NCI-H187 (cell line): Measurements from ENCODE around the gene OST4.
"Not testable (repeated sequence)": the region's sequence is repeated elsewhere in the genome, so short reads cannot be mapped to it uniquely, and the experiment has no call there.

ENCODE experiments used
- DNase-seq, 2 experiments: peaks; one replicate each; lab custom pipeline; 2025; lab: John Stamatoyannopoulos, UW

The OST4 gene

DNA sequence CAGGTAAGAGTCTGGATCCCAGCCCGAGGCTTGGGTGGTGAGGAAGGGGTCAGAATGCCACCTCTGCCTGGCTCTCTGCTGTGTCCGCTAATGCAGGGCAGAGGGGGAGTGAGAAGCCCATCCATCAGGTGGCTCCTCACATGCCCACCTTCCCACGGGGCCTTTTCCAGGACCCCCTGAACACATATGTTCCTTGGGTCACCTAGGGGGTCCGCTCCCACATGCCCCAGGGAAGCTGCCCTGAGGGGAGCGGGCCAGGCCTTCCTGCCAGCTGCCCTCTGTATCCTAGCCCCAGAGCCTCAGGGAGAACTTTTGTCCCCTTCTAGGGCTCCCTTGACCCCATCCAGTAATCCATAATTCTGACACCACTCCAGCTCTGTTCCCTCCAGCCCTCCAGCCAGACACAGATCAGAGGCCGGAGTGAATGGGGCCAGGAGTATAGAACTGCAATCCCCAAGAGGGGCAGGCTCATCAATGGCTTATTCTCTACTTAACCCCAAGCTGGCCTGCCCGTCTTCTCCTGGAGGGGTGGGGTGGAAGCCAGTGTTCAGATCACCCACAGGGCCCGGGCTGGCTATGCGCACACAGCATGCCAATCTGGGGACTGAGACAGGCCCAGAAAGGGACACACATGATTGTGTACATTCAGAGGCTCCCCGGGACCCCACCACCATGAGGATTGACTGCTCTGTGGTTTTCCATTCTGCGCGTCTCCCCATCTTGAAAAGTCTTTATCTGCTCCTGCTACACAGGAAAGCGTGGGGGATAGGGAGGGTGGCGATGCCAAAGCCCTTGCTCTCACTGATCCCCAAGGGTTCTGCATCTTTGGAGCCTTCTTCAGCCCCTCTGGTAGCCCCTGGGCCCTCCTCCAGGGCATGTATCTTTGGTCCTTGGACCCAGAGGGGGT lies 8.0 kb upstream of the OST4 start:
- DNase-seq = no peak

DNA sequence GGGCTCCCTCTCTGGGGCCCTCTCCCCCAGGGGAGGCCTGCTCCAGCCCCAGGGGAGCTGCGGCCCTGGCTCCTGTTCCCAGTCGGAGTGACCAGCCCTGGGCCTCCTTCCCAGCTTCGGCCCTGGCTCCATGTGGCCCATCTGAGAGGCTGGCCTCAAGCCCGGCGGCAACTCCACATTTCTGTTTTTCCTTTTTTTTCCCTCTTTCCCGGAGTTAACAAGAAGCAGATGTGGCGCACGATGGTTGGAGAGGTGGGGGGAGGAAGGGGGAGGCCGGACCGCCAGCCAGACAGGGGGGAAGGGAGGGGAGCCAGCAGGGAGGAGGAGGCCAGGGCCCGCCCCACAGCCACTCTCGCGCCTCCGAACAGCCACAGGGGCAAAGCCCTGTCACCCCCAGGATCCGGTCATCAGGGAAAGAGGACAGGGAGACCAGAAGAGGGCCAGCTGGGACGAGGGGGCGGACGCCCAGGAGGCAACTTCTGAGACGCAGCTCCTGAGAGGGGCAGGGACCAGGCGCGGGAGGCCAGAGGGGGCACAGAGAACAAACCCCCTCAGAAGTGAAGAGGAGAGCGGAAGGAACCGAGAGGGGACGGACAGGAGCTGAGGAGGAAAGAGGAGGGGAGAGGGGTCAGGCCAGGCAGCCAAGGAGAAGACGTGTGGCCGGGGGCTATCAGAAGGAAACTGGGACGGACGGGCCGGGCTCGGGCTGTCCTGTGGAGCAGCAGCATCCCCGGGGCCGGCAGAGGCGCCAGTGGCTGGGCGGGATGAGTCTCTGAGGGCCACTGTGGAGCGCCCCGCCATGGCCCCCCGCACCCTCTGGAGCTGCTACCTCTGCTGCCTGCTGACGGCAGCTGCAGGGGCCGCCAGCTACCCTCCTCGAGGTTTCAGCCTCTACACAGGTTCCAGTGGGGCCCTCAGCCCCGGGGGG lies 7.1 kb upstream of the OST4 start, which contains the start of gene EMILIN1:
Gene EMILIN1, plus strand, starts transcription at position 349 of the 928 bp plus-strand sequence. Its CDS starts 451 bp downstream, at position 800.
- DNase-seq = no peak

DNA sequence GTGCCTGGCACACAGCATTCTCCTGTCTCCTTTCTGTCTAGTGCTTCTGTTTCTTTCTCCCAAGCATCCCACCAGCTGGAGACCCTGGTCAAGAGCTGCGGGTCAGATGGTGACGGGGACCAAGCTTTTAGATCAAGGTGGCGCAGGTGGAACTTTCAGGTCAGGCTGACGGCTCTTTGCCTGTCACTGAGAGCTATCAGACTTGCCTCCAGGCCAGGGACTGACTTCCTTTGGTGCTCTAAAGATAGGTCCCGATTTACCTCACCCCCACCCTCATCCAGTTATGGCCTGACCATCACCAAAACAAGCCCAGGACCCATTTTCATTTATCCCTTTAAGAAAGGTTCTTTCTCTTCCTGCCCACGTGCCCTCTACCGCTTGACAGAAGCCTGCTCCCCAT lies 5.8 kb upstream of the OST4 start:
- DNase-seq = no peak

DNA sequence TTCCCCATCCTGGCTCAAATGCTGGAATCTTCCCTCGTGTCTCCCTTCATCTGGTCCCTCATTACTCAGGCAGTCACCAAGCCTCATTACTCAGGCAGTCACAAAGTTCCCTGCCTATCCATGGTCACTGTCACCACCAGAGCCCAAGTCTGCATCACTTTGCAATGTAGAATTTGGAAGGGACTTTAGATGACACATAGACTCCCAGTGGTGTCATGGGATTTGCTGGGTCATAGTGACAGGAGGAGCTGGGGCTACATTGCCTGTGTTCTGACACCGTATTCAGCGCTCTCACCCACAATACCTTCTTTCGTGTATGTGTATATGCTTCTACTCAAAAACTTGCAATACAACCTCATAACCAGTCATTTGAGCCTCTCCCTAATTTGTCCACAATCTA lies 4.9 kb upstream of the OST4 start:
- no peak for DNase-seq

DNA sequence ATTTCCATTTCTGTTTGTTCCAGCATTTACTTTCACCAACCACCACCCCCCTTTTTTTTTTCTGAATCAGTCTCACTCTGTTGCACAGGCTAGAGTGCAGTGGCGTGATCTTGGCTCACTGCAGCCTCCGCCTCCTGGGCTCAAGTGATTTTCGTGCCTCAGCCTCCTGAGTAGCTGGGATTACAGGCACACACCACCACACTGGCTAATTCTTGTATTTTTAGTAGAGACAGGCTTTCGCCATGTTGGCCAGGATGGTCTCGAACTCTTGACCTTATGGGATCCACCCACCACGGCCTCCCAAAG lies 4.1 kb upstream of the OST4 start:
- DNase-seq = not testable (repeated sequence)

DNA sequence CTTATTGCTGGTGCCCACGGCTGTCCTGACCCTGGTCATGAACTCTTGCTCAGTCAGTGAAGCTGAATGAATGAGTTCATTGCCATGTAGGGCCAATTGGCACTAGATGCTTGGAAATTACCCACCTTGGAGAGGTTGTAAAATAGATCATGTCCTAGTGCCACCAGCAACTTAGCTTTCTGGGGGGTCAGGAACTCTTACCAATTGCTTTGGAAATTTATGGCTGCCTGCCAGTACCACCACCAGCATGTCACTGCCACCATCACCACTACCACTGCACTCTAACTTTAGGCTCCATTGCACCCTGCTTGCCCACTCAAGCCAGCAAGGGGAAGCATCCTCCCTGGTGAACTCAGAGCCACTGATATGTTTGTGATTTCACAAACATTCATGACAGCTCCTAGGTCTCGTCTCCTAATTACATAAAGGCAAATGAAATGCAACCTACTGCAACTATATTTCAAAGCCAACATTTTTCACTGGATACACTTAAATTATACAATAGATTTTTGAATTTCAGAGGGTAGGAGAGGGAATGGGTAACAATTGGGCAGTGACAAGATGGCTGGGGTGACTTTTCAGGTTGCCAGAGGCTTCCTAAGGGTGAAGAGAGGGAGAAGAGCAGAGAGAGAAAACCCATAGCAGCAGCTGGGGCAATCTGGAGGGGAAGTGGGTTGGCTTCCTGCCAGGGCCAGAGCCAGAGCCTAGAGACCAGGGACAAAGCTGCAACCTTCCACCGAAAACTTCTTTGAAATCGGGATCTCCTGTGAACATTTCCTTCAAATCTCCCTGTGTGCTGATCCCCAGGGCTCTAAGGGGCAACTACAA lies 3.5 kb upstream of the OST4 start:
- no peak for DNase-seq

DNA sequence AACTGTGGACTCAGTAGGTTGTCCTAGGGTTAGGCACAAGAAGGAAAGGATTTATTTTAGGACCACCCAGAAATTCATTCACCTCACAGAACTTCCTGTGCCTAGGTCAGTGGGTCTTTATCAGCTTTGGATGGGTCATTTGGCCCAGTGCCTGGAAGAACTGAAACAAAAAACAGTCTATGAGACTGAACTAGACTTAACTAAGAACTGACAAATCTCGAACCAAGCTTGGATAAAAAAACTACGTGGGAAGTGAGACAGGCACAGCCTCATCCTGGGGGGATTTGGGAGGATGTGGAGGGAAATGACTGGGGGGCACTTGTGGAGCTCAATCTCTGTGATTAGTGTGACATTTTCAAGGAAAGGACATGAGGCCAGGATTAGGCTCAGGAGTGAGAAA lies 2.3 kb upstream of the OST4 start:
- DNase-seq = no peak

DNA sequence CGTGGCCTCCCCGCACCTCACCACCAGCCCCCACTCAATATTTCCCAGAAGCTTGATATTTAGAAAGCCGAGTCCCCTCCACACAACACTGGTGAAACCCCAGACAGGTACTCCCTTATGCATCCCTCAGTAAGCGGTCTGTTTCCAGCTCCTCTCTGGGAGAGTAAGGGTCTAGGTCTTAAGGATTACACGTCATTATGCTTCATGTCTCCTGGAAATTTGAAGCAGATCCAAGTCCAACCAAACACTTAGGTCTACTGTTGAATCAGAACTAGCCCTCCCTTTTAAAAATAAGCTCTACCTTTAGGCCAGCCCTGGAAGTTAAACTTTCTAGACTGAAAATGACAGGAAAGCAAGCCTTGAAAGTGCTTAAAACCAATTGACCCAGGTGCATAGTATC lies 1.5 kb upstream of the OST4 start:
- no peak for DNase-seq

DNA sequence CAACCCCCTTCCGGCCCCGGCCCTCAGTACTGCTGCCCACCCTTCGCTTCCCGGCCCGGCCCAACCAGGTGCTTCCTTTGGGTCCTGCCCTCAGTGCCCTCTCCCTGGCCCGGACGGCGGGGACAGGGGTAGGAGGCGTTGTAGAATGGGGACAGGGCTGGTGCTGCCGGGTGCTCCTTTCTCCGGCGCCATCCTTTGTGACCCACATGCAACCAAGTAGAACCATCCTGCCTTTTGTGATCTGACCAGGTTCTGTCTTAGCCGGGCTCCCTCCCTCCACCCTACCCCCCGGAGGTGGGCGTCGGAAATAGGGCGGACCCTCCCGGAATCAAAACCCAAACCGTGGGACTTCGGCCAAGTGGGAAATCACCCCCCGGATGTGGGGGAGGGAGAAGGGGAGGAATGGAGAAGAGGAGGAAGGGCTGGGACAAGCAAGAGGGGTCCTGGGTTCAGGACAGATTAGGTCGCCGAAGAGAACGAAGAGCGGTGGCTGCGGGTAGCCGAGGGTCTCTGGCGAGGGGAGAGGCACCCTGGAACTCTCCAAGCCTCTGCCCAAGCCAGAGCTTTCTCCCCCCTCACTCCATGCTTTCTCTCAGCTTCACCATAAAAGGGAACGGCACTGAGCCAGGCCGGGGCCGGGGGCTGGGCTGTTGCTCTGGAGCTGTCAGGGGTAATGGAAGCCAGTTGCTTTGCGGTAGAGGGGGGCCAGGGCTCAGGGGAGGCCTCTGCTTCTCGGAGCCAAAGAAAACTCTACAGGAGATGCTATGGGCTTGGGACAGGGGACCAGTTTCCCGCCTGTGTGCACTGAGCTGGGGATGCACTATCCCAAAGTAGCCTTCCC lies 756 bp upstream of the OST4 start:
- no peak for DNase-seq

DNA sequence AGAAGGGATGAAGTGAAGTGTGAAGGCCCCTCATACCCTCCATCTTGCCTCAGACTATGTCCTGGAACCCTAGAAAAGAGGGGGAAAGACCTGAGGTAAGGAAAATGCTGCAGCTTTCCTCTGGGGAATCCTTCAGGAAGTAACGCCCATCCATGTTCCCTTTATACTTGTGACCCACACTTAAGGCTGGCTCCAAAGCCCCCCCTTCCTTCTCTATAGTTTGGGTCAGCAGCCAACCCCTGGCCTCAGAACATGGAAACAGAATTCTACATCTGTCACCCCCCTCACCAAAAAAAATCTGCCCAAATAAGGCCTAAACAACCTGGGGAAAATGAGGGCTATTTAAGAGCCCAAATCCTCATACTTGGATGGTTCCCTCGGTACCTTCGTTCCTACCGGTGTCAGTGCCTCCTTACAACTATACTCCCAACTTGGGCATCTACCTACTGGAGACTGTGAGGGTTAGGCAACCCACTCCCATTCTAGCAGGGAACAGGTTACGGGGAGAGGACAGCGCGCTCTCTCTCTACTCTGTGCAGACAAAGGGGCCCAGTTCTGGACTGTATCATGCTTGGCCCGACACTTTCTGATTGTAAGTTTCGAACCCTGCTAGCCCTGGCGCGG lies 689 bp downstream of the OST4 start:
- DNase-seq = no peak

DNA sequence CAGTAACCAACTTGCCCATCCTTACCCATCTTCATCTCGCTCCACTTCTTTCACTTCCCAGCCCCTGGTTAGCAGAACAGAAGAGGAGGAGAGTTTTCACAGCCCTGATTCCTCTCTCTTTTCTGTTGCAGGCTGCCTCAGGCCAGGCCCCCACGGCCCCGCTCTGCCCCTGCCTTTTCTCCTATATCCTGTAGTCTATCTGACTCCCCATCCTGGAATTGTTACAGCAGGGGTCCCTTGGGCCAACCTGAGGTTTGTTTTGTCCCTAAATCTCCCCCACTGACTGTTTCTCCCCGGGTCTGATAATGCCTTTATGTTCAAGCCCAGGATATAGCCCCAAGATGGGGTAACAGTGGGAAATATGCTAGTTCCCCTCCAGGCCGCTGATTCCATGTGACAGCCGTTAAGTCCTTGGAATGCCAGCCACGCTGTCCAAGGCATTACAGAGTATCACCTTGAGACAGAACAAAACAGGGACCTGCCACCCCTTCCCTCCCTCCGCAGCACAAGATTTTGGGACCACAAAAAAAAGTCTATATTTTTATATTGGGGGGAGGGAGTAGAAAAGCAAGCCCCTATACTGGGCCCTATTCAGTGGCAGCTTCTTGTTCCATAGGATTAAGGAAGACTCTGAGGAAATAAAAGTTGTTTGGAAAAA lies 1.4 kb downstream of the OST4 start:
- no peak for DNase-seq

DNA sequence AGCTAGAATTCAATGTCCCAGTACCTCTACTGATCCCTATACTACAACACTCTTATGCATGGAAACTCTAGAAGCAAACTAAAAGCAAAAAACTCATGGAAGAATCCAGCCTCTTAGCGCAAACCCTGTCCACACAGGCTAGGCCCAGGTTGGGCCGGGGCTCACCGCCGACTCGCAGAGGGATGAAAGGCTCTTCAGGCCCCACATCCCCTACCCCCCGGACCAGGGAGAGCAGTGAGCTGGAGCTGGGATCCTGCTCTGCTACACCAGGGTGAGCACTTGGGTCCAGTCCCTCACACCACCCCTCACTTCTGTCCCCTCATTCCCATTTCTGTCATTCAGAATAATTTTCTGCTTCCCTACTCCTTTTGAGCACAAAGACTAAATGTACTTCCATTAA lies 2.0 kb downstream of the OST4 start:
- DNase-seq = no peak

DNA sequence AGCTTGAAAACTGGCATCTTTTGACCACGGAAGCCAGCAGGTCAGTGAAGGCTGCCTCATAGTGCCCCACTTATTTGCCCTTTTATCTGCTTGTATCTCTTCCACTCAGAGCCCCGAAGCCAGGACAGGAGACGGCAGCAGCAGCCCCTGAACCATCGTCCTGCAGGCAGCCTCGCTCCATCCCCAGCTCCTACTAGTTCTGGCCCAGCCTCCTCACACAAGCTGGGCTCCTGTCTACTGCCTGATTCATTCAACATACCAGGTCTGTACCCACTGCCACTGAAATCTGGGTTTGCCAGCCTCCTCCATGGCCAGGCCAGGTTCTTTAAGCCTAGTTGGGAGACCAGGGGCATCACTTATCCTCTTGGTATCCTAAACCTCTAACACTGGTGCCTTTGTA lies 4.1 kb downstream of the OST4 start:
- no peak for DNase-seq

DNA sequence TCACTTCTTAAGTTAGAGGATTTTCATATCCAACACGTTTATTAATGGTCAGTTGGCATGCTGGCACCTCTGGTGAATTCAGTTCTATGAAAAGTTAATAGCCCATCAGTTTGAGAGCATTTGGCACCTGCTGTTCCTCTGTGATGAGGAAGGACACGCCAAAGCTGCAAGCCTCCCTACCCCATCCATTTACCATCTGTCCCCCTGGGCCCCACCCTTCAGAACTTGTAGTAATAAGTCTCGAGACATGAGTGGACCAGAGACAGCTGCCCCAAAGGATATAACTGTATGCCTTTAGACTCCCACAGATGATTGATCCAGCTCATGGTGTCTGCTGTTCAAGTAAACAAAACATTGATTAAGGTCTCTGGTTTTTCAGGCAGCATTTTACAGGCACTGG lies 6.3 kb downstream of the OST4 start:
- no peak for DNase-seq

DNA sequence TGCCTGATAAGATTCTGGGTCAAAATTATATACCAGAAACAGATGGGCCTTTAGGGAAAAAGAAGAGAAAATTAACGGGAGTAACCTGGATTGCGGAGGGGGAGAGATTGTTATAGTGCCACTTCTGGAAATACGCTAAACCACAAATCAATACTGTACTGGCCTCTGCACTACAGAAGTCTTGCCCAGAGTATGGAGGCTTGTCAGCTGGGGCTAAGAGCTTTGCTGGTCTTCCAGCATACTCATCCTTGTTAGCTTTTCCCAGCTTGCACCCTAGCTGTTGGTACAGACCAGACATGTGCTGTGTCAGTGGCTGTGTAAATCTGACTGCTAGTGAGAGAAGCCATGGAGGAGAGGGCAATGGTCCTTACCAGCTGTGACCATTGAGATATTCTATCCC lies 11.1 kb downstream of the OST4 start:
- peak in 1 of 2 experiments; percentile 29 for DNase-seq

DNA sequence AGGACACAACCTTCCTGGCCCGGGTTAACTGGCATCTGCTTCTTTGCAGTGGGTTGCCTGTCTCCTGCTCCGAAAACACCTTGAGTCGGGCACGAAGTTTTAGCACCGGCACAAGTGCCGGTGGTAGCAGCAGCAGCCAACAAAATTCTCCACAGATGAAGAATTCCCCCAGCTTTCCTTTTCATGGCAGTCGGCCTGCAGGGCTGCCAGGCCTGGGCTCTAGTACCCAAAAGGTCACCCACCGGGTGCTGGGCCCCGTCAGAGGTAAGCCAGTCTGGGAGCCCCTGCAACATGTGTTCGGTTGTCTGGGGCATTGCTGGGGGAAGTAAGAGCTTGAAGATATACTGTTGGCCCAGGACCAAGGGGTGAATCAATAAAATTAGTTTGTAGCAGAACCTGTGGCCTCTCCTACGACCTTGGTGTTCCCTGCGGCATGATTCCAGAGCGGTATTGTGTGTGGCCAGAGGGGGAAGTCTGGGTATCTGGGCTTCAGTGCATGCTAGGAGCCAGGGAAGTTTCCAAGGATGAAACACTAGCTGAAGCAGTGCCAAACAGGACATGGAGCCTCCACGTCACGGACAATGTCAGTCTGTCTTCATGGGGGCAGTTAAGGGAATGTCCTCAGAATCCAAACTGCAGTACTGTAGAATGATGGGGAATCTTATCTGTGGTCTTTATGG lies 12.2 kb downstream of the OST4 start:
- DNase-seq = no peak

DNA sequence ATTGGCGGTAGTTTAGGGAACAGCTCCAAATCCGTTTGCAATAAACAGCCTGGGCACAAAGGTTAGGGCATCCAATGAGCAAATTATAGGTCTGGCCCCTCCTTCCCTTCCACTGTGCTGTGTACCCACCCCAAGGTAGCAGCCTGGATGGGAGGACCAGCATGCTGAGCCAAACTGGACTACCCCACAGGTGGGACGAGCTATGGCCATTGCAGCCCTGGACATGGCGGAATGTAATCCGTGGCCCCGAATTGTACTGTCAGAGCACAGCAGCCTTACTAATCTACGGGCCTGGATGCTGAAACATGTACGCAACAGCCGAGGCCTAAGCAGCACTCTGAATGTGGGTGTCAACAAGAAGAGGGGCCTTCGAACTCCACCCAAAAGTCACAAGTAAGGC lies 13.2 kb downstream of the OST4 start:
- DNase-seq = no peak

DNA sequence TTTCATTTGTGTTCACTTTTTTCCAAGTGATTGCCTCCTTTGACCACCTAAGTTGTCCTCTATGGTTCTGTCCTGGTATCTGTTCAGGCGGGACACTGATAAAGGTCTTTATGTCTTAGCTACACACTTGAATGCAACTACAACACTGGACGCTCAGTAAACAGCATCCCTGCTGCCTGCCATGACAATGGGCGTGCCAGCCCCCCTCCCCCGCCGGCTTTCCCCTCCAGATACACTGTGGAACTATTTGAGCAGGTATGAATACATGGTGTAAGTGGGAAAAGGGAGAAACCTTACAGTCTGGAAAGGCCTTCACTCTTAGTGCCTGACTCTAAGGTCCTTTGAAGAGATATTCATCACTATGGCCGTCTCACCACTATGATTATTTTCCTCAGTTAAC lies 14.3 kb downstream of the OST4 start:
- no peak for DNase-seq

DNA sequence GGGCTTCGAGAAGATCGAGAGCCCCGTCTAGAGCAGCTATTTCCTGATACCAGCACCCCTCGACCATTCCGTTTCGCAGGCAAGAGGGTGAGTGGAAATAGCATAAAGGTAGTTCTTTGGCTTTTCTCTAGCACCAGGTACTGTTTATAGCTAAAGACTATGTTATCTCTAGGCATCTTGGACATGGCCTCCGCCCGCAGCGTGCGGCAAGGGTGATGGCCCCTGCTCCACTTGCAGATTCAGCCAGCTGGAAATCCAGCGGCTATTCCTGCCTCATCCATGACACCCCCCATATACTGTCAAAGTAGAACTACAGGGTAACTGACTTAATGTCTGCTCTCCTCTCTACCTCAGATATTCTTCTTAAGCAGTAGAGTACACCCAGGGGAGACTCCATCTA lies 16.7 kb downstream of the OST4 start:
- no peak for DNase-seq

DNA sequence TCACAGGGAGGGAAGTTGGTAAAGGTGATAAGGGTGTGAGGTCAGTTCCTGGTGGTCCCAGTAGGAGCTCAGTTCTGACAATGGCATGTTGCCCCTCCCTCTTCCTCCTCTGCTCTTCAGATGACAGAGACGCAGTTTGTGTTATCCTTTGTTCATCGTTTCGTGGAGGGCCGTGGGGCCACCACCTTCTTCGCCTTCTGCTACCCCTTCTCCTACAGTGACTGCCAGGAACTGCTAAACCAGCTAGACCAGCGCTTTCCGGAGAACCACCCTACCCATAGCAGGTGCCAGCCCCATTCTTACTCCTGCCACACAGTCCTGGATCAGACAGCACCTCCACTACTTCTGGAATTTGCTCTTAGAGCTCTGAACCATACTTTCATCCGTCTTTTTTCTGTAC lies 17.7 kb downstream of the OST4 start:
- no peak for DNase-seq
